Epithelial cell of proximal tubule (primary cell): Measurements from ENCODE around the gene ITGB3. TPM values are rescaled to one million over a fixed set of nuclear protein-coding genes. Genes with fewer than 3 reads are reported as not detected.
"Not testable (repeated sequence)": the region's sequence is repeated elsewhere in the genome, so short reads cannot be mapped to it uniquely, and the experiment has no call there.

Experiments used
- DNase-seq: peaks from one replicate; pipeline ENCODE4 v3.0.0-alpha.2; 2011; ENCODE audit warnings: low read depth
- H3K4me3 ChIP-seq: 2 replicates; pipeline ENCODE4 v1.5.1; 2011; ENCODE audit warnings: low read depth, mild to moderate bottlenecking, low read length
- CTCF ChIP-seq: conservative IDR thresholded peaks from 2 replicates; pipeline ENCODE4 v1.5.1; 2012; ENCODE audit warnings: low read depth, mild to moderate bottlenecking, low read length
- total RNA-seq: library from RNA; depleted of rRNA; stranded (reverse); fragments of >200 nt; gene quantifications from 2 replicates; pipeline ENCODE4 v1.2.3, GENCODE V29; 2015

The ITGB3 gene
- total RNA-seq, 1 donor from 2014 or later: 181 TPM

GRCh38 chr17:47214931-47215330 is 38.7 kb upstream of the ITGB3 start:
- DNase-seq: no peak
- TF ChIP-seq CTCF: no peak
- H3K4me3 ChIP-seq: no peak overlapping the region

GRCh38 chr17:47216821-47217220 is 36.8 kb upstream of the ITGB3 start:
- DNase-seq, H3K4me3 ChIP-seq: not testable (repeated sequence)

- not testable (repeated sequence) for H3K4me3 ChIP-seq, DNase-seq
Measured at GRCh38 chr17:47217279-47217678, 36.3 kb upstream of the ITGB3 start.

- TF ChIP-seq CTCF: no peak
- DNase-seq: no peak
- no peak overlapping the region for H3K4me3 ChIP-seq
Measured at GRCh38 chr17:47218896-47219430, 34.7 kb upstream of the ITGB3 start.

GRCh38 chr17:47219621-47220475 is 33.8 kb upstream of the ITGB3 start:
- H3K4me3 ChIP-seq: no peak overlapping the region
- DNase-seq: no peak
- no peak for TF ChIP-seq CTCF

- DNase-seq: no peak
- TF ChIP-seq CTCF: no peak
Measured at GRCh38 chr17:47220531-47220999, 33.1 kb upstream of the ITGB3 start.

GRCh38 chr17:47221154-47221553 is 32.5 kb upstream of the ITGB3 start:
- no peak for TF ChIP-seq CTCF
- no peak for DNase-seq

More at GRCh38 chr17:47220531-47220999, 33.1 kb upstream of the ITGB3 start:
- H3K4me3 ChIP-seq: no peak overlapping the region

GRCh38 chr17:47222047-47222446 is 31.6 kb upstream of the ITGB3 start:
- no peak overlapping the region for H3K4me3 ChIP-seq
- no peak for TF ChIP-seq CTCF
- DNase-seq: no peak

More at GRCh38 chr17:47221154-47221553, 32.5 kb upstream of the ITGB3 start:
- H3K4me3 ChIP-seq: no peak overlapping the region
